HG03135 (cell line): ENCODE measurements around the gene VAV2.
"Not testable (repeated sequence)": the region's sequence is repeated elsewhere in the genome, so short reads cannot be mapped to it uniquely, and the experiment has no call there.

Experiments used
- ATAC-seq: cut with Tn5 transposase; IDR thresholded peaks from one replicate; pipeline ENCODE4 v1.9.1; 2021; ENCODE audit warnings: mild to moderate bottlenecking, moderate library complexity; ENCODE audit not compliant: unreplicated experiment

Gene VAV2

DNA sequence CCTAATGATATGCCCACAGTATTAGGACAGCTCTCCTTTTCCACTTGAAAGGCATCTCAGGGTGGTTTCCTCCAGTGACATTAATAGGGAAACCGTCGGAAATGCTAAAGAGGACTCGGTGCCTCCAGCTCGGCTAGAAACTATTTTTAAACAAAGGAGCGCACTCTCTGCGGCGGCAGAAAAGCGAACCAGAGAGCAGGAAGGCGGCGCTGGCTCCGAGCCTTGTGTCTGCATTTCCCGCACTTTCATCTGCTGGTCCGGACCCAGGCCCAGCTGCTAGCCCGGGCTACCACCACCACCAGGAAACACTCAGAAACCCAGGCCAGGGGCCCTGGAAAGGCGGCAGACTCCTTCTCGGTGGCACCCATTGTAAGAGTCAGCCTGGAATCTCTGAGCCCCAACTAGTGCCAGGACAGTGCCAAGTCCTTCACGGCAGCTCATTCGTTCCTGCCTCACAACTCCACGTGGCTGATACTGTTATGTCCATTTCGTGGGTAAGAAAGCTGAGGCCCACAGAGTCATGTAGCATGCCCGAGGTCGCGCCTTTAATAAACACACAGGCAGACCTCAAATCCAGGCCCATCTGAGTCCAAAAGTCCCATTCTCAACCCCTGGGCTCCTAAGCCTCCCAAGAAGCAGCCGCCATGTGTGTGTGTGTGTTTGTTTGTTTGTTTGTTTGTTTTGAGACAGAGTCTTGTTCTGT is 73.9 kb downstream of the VAV2 start:
- no peak for ATAC-seq

DNA sequence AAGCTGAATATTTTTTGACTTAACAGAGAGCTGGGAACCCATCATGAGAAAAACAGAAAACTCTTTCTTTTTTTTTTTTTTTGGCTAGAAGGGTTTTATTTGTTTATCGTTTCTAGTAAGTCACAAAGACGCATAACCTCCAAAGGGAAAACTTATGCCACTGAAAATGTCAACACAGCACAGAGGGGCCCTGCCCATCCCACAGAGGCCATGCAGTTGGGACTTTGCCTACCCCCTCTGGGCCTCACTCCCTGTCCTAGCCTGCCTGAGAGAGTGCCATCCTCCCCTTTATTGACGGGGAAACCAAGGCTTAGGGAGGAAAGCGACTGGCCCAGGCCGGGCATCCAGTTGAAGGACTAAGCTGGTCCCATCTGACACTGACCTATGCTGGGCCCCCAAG is 74.7 kb downstream of the VAV2 start:
- ATAC-seq: no peak

DNA sequence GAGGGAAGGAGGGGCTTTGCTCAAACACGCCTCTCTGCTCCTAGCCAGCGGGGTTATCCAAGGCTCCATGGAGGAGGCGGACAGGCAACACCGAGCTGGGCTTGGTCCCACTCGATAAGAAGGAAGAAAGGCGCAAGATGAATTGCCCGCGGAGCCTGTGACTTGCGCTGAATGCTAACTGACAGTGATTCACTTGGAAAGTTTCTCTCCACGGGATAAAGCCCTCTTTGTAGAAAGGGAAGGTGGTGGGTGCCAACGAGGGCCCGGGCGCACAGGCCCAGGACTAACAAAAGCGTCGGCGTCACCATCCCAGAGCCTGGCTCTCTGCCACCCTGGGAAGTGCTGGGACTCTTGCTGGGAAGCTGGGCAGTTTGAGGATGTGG is 76.0 kb downstream of the VAV2 start:
- ATAC-seq: no peak

DNA sequence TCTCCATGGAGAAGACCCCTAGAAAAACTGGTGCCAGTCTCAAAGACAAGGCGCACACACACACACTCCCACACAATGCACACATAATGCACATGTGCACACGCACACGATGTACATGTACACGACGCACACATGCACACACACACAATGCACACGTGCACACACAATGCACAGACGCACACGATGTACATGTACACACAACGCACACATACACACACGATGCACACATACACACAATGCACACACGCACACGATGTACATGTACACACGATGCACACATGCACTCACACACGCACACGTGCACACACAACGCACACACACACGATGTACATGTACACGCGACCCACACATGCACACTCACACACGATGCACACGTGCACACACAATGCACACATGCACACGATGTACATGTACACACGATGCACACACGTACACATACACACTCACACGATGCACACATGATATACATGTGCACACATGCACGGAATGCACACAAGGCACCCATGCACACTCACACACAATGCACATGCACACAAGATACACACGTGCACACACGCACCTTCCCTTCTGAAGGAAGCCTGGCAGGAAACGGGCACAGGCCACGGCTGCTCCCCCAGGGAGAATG is 76.5 kb downstream of the VAV2 start:
- no peak for ATAC-seq

DNA sequence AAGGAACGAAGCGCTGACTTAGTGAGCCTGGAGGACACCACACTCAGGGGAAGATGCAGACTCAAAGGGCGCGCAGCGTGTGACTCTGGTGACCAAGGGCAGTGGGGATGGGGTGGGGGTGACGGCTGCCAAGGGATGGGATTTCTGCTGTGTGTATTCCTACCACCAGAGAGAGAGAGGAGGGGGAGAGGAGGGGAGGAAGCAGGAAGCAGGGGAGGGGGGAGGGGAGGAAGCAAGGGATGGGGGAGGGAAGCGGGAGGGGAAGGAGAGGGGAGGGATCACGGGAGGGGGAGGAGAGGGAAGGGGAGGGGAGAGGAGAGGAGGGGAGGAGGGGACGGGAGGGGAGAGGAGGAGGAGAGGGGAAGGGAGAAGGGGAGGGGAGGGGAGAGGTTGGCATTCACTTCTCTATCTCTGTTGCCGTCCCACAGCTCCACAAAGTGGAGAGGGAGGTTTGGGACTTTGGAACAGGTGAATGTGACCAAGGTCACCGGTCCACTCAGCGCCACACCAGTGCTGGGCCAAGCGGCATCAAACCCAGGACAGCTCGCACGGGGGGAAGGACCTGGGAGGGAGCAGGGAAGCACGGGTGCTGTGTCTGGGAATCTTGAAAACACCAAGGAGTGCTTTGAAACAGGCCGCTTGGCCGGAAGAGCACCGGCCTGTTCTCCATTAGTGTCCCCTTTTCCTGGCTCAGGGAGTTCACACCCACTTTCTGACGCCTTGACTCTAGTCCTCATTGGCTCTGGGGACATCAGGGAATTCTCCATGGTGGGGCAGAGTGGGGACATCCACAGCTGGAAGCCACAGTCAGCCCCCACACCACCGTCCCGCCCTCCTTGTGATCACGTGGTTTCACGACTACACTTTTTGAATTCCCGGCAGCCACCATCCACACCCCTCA is 77.4 kb downstream of the VAV2 start:
- ATAC-seq: no peak

DNA sequence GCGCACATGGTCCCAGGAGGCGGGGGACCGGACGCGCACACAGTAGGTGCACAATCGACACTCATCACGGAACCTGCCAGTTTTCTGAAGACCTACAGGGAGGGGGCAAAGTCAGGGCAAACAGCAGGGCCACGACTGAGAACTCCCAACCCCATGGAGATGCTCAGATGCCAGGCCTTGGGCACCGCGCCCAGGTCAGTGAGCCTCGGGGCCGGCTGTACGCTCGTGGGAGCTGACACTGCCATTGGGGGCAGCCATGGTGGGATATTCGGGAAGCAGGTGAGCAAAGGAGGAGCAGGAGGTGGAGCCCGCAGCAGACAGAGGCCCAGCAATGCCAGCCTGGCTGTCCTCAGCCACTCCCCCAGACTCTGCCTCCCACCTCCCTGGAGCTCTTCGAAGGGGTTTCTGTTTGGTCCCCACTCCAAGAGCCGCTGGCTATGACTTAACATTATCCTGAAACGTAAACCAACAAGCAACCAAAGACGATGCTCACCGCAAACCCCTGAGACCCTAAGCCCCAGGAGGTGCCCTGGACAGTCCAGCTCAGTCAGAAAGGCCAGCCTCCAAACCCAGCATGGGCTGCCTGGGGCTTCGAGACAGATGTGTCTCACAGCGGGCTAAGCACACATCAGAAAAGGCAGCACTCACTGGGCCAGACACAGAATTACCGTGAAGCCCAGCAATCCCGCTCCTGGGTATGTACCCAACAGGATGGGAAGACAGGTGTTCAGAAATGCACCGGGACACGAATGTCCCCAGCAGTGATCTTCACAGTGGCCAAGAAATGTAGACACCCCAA is 78.4 kb downstream of the VAV2 start:
- no peak for ATAC-seq

DNA sequence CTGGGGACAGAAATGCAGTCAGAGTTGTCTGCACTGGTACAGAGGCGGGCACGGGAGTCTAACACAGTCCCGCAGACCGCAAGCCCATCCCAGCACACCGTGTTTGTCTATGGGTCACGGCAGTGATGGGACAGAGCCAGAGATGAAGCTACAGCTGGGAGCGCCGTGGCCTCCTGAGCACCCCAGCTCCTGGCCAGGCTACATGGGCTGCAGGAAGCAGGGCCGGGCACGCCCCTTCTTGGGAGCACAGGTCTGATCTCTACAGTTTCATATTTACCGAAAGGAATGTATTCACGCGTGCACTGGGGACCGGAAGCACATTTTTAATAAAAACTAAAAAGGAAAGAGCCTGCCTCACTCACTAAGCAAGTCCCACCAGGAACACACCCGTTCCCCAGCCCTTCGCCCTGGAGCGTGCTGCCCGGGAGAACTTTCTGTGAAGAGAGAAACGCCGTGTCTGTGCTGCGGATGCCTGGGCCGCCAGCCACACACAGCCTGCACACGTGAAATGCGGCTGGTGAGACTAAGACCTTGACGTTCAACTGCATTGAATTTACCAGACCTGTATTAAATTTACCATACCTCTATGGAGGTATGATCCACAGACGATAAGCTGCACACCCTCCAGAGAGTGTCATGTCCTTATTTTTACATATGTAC is 81.1 kb downstream of the VAV2 start:
- no peak for ATAC-seq

DNA sequence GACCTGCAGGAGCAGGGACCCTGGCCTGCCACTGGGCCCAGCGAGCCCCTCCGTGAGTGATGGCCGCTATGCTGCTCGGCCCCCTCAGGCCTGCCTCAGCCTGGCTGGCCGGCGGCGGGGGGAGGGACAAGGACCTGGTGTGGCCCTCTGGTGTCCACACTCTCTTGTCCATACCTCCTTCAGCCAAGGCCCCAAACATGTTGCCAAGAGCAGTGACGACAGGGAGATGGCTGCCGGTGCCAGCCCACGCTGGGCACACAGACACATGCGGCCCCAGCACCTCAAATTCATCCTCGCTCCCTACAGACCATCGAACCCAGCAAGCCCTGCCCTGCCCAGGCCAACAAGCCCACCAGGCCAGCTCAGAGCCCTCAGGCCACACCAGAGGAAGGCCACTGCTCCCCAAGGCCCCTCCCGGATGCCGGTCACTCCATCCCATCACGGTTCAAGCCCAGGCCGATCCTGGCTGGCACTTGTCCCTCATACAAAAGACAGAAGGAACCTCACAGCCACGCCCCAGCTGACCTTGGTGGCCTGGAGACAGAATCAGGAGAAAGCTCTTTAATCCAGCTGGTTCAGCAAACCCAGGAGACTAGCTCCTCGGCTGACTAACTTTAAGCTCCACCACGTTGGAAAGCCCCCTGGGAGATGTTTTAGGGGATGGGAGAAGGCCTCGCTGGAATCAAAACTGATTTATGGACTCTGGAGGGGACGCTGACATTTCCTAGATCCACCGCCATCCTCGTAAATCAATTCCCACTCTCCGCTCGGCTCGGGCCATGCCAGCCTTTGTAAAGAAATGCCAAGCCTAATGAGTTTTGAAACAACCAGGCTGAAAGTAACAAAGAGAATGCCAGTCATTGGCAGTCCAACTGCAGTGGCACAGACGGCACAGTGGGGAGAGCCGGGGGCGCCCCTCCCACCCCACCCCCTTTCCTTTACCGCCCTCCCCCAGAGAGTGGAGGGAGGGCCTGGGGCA is 84.9 kb downstream of the VAV2 start:
- no peak for ATAC-seq

DNA sequence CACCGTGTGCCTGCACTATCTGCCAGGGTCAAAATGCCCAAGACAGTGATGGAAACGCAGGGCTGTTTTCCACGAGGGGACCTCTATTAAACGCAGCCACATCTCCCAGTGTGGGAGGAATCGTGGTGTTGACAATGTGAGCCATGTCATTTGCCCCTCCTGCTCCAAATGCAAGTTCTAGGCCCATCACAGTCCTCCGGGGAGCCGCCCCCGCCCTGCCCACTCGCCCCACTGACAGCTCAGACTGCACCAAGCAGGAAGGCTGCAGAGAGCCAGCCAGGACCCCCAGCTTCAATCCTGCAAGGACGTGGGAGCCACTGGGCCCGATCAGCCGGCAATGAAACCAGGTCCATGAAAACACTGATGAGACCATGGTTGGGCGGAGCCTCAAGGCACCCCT is 85.9 kb downstream of the VAV2 start:
- no peak for ATAC-seq

DNA sequence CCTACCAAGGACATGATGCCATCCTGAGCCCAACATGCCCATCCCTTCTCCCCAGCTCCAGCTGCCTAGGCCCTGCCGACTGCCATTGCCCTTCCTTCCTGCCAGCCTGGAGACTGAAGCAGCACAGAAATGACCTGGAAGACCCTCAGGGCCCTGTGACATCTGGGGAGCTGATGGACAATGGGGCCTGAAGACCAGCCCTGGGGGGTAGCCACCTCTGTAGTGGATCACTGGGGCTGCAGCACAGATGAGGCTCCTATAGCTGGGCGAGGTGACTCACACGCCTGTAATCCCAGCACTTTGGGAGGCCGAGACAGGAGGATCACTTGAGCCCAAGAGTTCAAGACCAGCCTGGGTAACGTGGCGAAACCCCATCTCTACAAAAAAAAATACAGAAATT is 86.6 kb downstream of the VAV2 start:
- no peak for ATAC-seq

DNA sequence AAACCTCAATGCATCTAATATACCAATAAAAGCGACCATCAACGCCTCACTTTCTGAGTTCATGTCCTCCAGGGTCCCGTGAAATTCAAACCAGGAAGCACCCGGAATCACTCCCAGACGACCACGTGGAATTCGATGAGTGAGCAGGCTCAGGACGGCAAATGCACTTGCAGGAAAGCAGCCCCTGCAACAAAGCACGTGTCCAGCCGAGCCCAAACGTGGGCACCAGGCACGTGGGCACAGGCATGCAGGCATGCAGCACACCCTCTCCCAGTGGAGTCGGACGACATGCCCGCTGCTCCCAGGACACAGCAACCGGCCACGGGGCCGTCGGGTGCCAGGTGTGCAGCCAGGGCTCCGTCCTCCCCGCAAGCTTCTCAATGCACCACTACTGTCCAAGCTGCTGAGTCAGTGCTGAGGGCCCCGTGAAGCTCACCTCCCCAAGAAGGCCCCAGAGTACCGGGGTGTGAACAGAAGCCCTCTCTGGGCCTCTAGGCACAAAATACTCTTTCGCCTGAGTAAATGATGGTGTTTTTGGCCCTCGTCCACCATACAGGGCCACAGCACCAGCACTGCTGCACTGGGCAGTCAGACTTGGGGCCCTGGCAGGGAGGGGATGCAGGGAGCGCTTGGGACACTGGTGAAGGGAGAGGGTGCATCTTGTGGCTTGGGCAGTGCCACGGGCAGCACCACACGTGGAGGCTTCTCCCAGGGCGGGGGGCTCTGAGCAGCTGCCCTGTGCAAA is 87.6 kb downstream of the VAV2 start:
- no peak for ATAC-seq

DNA sequence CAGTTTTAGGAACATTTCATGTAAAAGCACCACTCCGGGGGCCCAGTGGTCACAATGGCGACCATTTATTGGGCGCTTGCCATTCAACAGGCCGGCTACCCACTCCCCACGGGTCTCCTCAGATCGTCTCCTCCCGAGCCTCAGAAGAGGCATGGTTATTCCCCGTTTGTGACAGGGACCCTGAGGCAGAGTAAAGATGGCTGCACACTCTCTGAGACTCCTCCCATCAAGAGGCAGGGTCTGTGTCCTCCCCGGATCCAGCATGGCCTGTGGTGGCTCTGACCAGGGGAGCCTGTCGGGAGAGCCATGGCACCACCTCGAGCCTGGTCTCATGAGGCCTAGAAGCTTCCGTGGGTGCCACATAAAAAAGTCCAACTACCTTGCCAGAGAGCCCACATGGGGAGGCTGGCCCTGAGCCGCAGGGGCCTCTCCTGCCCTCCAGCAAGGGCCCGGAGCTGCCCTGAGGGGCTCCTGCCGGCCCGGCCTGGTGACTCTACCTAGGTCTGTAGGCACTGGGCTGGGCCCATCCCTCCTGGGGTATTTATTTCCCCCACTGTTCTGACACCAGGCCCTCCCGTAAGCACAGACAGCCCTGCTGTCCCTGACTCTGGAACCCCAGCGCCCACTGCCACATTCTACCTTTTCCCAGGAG is 90.8 kb downstream of the VAV2 start:
- ATAC-seq: no peak

DNA sequence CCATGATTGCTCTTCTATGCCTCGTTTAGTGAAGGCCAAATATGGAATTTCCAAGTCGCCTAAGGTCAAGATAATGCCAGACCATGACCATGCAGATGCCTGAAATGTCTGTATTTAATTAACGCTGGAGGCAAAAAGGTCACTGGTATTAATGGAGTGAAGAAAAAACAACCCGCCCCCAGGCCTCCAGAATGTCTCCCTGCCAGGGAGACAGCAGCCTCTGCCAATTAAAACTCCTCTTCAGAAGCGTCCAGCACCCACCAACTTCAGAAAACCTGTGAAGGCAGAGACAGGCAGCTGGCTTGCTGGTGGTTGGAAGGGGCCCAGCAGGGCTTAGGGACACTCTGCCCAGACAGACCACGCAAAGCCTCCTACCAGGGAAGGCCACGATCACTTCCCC is 94.4 kb downstream of the VAV2 start:
- ATAC-seq: no peak

DNA sequence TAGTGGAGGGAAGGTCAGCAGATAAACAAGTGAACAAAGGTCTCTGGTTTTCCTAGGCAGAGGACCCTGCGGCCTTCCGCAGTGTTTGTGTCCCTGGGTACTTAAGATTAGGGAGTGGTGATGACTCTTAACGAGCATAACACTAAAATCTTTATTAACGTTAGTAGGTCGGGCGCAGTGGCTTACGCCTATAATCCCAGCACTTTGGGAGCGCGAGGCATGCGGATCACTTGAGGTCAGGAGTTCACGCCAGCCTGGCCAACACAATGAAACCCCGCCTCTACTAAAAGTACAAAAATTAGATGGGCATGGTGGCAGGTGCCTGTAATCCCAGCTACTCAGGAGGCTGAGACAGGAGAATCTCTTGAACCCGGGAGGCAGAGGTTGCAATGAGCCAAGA is 96.1 kb downstream of the VAV2 start:
- not testable (repeated sequence) for ATAC-seq

DNA sequence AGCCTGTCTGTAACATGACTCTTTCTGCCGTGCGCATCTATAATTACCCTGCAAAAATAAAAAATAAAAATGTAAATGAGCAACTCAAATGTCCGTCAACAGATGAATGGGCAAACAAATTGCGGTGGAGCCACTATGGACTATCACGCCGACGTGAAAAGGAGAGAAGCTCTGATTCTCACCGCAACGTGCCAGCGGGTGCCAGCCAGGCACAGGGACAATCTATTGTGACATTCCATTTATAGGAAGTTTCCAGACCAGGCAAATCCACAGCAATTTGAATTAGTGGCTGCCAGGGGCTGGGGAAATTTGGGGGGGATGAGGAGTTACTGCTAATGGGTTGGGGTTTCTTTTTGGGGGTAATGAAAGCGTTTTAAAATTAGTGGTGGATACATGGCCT is 96.8 kb downstream of the VAV2 start:
- no peak for ATAC-seq

DNA sequence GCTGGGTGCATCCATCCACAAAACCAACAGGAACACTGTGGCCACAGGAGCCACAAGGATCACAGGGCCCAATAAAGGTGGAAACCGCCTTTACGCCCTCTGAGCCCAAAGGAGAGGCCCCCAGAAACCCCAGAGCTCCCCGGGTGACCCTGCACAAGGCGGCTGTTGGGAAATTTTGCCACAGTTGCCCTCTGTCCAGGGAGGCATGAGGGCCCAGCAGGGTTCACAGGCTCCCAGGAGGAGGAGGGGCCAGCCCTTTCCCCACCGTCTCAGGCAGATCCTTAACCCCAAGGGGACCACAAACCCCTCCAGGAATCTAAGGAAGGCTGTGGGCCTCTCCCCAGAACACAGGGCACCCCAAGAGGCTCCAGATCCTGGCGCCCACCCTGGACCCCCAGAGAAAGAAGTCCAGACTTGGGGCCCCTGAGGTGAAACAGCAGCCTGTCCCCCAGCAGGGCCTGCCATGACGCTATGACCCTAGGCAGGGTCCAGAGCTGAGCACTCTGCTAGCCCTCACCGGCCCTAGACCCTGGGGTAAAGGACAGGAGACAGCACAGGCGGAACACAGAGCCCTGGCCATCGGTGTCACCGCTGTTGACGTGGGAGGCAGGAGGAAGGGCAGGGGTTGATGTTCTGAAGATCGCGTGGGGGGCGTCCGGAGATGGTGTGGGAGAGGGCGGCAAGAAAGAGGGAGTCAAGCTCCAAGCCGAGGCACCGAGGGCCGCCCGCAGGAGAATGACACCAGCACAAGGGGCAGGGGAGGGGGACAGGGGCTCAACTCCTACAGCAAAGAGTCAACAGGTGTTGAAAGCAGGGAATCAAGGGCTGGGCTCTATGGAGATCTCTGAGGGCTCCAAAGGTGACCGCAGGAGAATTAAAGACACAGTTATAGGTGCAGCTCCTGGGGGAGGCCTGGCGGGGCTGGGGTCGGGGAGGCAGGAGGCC is 97.5 kb downstream of the VAV2 start:
- ATAC-seq: no peak
